Measurements from ENCODE around the gene MRPL2.

The MRPL2 gene

GRCh38 chr6:43016943-43017334 is 42.3 kb downstream of the MRPL2 start:
- no peak for DNase-seq

DNA sequence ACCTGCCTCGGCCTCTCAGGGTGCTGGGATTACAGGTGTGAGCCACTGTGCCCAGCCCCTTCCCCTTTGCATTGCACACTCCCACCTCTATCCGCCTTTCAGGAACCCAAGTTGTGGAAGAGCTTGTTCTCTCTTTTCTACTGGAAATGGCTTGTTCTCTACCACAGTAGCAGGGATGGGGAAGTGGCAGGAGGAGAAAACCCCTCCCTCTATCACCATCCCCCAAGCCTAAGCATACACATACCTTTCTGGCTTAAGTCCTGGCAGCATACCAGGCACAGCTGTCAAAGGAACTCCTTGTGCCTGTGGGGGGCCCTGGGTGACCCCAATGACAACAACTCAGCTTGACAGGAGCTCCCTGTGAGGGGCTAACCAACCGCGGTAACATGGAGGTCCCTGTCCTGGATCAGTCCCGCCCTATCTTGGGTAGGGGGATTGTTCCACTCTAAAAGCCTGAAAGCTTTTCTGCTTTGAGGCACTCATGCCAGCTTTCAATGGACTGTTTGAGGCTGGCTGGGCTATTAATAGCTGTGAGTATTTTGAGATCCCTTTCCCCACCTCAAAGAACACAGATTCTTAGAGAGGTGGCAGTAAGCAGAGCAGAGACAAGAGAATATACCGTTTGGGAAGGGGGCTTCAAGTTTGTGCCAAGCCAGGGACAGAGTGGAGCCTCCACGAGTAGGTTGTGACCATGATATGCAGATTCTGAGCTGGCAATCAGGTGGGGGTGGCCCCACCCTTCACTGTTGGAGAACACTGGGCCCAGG is 42.9 kb downstream of the MRPL2 start:
- no peak for DNase-seq

DNA sequence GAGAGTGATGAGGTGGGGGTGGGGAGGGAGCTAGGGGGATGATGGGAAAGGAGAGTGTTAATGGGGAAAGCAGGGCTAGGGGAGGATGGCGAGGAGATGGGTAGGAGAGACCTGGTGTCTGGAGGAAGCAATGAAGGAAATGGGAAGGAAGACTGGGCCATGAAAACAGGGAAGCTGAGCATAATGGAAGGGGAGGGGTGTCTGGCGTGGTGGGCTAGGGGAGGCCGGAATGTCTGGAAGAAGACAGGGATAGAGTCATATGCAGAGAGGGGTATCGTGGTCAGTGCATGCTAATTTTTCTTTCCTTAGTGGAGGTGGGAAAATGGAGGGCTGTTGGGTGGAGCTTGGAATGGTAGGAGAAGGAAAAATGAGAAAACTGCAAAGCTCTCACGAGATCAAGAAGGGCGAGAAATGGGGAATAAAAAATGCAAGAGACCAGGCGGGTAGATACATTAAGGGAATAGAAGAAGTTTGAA is 44.8 kb downstream of the MRPL2 start:
- DNase-seq, result no peak

DNA sequence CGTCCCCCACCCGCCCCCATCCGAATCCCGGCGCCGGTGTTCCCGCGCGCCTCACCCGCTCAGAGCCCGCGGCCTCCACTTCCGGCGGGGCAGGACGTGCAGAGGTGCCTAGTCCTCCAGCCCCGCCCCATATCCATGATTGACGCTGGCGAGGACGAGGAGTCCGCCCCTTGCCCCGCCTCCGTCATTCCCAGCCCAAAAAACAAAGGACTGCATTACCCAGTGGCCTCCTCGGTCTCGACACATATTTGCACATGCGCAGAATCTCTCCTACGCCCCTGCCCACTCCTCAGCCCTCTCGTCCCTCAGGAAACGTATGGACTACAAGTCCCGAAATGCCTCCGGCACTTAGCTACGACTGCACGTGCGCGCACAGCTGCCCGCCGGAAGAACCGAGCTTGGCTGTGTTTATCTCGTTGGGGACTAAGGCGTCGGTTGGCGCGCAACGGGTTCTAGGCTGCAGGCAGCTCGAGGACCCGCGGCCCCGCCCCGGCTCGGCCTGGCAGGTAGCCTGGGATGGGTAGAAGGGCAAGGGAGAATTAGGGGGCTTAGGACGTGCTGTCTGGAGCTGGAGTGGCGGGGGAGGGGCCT is 45.3 kb downstream of the MRPL2 start, which contains the start of the genes KLHDC3 and MEA1:
Gene KLHDC3, plus strand, starts transcription at position 407 of the 591 bp plus-strand sequence. CDS start 2,944 bp downstream, outside the sequence.
Gene MEA1, minus strand, starts transcription at position 104 of the 591 bp plus-strand sequence. CDS start 133 bp downstream, outside the sequence.
- DNase-seq, result peak; percentile 81

GRCh38 chr6:43013097-43013842 is 46.0 kb downstream of the MRPL2 start:
- DNase-seq, result no peak

DNA sequence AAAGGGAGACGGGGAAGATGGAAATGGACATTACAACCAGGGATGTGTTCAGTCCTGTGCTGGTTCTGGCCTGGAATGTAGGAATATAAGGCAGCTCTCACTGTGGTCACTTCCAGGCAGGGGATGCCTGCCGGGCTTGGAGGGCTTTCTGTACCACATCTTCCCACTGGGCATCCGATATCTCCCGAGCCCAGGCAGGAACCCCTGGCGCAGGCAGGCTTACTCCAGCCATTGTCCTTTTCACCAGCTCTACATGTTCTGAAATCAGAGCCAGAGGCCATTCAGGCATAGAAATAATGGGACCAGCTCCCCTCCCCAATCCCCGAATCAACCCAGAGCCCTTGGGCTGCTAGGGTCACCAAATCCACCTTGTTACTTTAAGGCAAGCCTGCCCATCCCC is 46.9 kb downstream of the MRPL2 start:
- DNase-seq, result no peak

DNA sequence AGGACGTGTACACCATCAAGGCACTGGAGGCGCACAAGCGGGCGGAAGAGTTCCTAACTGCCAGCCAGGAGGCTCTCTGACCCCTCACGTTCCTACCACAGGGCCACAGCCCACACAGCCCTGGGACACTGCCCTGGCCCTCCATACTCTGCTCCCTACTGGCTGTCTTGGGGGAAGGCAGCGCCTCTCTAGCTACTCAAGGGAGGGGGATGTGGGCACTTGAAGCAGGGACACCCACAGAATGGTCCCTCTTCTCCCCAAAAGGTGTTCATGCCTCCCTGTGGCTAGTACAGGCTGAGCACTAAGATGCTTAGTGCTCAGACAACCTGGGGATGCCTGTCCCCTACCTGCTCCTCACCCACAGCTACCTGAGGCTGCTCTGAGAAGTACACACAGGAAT is 48.0 kb downstream of the MRPL2 start:
- DNase-seq, result no peak

DNA sequence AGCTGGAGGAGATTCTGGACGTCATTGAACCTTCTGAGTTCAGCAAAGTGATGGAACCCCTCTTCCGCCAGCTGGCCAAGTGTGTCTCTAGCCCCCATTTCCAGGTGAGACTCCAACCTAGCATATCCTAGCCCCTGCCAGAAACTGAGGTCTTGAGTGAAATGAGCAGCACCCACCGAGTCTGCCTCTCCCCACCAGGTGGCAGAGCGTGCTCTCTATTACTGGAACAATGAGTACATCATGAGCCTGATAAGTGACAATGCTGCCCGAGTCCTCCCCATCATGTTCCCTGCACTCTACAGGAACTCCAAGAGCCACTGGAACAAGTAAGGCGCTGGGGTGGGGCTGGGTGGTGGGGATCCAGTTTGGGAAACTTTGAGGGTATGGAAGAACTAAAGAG is 50.1 kb downstream of the MRPL2 start:
- no peak for DNase-seq

DNA sequence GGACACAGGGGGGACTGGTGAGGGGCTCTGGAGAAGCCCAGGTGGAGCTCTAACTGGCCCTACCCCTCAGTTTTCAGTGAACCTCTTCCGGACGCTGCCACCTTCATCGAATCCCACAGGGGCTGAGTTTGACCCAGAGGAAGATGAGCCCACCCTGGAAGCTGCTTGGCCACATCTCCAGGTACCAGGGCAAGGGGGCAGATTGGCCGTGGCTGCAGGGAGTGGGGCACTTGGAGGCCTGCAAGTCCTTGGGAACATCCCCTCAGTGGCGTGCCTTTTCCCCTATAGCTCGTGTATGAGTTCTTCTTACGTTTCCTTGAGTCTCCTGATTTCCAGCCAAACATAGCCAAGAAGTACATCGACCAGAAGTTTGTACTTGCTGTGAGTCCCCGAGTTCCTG is 52.1 kb downstream of the MRPL2 start:
- no peak for DNase-seq

DNA sequence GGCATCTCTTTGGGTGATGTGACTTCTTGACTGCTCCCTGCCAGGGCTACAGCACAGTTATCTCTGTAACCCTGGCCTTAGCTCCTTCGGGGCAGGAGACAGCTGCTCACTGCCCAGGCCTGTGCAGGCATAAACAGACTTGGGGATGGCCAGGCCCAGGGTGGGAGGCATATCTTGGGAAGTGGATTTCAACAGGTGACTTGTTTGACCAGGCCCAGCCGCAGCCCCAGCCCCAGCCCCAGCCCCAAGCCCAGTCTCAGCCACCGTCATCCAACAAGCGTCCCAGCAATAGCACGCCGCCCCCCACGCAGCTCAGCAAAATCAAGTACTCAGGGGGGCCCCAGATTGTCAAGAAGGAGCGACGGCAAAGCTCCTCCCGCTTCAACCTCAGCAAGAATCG is 53.0 kb downstream of the MRPL2 start:
- DNase-seq, result no peak

DNA sequence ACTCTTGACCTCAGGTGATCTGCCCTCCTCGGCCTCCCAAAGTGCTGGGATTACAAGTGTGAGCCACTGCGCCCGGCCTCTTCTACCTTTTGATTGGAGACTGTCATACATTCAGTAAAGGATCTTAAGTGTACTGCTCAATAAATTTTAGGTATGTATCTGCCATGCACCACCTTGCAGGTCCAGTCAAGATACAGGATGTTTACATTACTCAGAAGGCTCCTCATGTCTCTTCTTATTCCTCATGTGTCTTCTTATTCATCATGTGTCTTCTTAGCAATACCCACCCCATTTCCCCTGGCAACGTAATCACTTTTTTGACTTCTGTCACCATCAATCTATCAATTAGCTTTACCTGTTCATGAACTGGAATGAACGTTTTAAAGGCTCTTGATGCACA is 53.4 kb downstream of the MRPL2 start:
- no peak for DNase-seq

Data from activated gamma-delta T cell (primary cell).